WTC11 (cell line): ENCODE measurements around the gene ASTN2. TPM values are rescaled to one million over a fixed set of nuclear protein-coding genes. Genes with fewer than 3 reads are reported as not detected.

Source experiments
- ATAC-seq: fragments of 200-7000 bp; cut with Tn5 transposase; 2 replicates; pipeline ENCODE4 v1.10.0; 2021; ENCODE audit warnings: mild to moderate bottlenecking, moderate library complexity
- CTCF ChIA-PET: fragments of 300-600 bp; sonication (Branson Sonifier 250); formaldehyde crosslinking; loops from one replicate; lab custom pipeline; 2021; ENCODE audit warnings: antibody characterized with exemption; lab: Charles Lee
- POLR2A ChIA-PET: fragments of 350-600 bp; sonication (Branson Sonifier 250); formaldehyde crosslinking; loops from one replicate; lab custom pipeline; 2021; ENCODE audit warnings: antibody characterized with exemption; lab: Charles Lee
- DNase-seq: peaks from one replicate; pipeline ENCODE4 v3.0.0; 2021; ENCODE audit warnings: low spot score
- H3K27ac Mint-ChIP-seq: 2 replicates; pipeline ENCODE4 v1.8.0; 2021; ENCODE audit warnings: mixed read lengths
- H3K27me3 Mint-ChIP-seq: 2 replicates; pipeline ENCODE4 v1.8.0; 2021; ENCODE audit warnings: low read depth, mild to moderate bottlenecking, moderate library complexity, mixed read lengths
- H3K36me3 Mint-ChIP-seq: 2 replicates; pipeline ENCODE4 v1.8.0; 2021; ENCODE audit warnings: mixed read lengths
- H3K4me1 Mint-ChIP-seq: 2 replicates; pipeline ENCODE4 v1.8.0; 2022; ENCODE audit warnings: mixed read lengths
- H3K4me3 Mint-ChIP-seq: 2 replicates; pipeline ENCODE4 v1.8.0; 2021; ENCODE audit warnings: mild to moderate bottlenecking, moderate library complexity, mixed read lengths
- H3K9me3 Mint-ChIP-seq: 2 replicates; pipeline ENCODE4 v1.8.0; 2021; ENCODE audit warnings: mixed read lengths
- ARID4B ChIP-seq: sonication (generic); formaldehyde crosslinking; IDR thresholded peaks from 2 replicates; pipeline ENCODE4 v1.8.0; 2023; ENCODE audit warnings: missing genetic modification reagents, mild to moderate bottlenecking, borderline replicate concordance
- ATF6 ChIP-seq: sonication (generic); formaldehyde crosslinking; IDR thresholded peaks from 2 replicates; pipeline ENCODE4 v1.8.1; 2023; ENCODE audit warnings: mild to moderate bottlenecking, missing genetic modification reagents
- CREM ChIP-seq: sonication (generic); formaldehyde crosslinking; IDR thresholded peaks from 2 replicates; pipeline ENCODE4 v1.8.1; 2022; ENCODE audit warnings: mild to moderate bottlenecking, missing genetic modification reagents, moderate library complexity
- CTCF ChIP-seq: fragments of 200-600 bp; IDR thresholded peaks from 2 replicates; pipeline ENCODE4 v1.8.0; 2022; ENCODE audit warnings: antibody characterized with exemption
- FOXP1 ChIP-seq: sonication (generic); formaldehyde crosslinking; IDR thresholded peaks from 2 replicates; pipeline ENCODE4 v1.8.0; 2022; ENCODE audit warnings: missing genetic modification reagents, mild to moderate bottlenecking, moderate library complexity, borderline replicate concordance
- GTF2I ChIP-seq: fragments of 250-450 bp; sonication (Bioruptor Pico); conservative IDR thresholded peaks from 2 replicates; pipeline ENCODE4 v1.4.0; 2021; ENCODE audit warnings: mild to moderate bottlenecking
- JUN ChIP-seq: sonication (generic); formaldehyde crosslinking; IDR thresholded peaks from 2 replicates; pipeline ENCODE4 v1.8.0; 2023; ENCODE audit warnings: mild to moderate bottlenecking, missing genetic modification reagents
- MAX ChIP-seq: sonication (generic); formaldehyde crosslinking; IDR thresholded peaks from 2 replicates; pipeline ENCODE4 v1.8.0; 2022; ENCODE audit warnings: mild to moderate bottlenecking, missing genetic modification reagents
- MXD4 ChIP-seq: fragments of 250-450 bp; sonication (Bioruptor Pico); IDR thresholded peaks from 2 replicates; pipeline ENCODE4 v1.8.0; 2021; ENCODE audit warnings: mild to moderate bottlenecking, moderate library complexity, borderline replicate concordance
- NFATC4 ChIP-seq: fragments of 250-450 bp; sonication (Bioruptor Pico); IDR thresholded peaks from 2 replicates; pipeline ENCODE4 v1.9.0; 2021; ENCODE audit warnings: mild to moderate bottlenecking
- NFE2L1 ChIP-seq: sonication (generic); formaldehyde crosslinking; IDR thresholded peaks from 2 replicates; pipeline ENCODE4 v1.8.1; 2023; ENCODE audit warnings: missing genetic modification reagents
- NR3C1 ChIP-seq: sonication (generic); formaldehyde crosslinking; conservative IDR thresholded peaks from 2 replicates; pipeline ENCODE4 v1.8.1; 2023; ENCODE audit warnings: low read depth, mild to moderate bottlenecking, missing genetic modification reagents
- OVOL2 ChIP-seq: fragments of 250-450 bp; sonication (Bioruptor Pico); IDR thresholded peaks from 2 replicates; pipeline ENCODE4 v1.9.0; 2021; ENCODE audit warnings: mild to moderate bottlenecking, borderline replicate concordance
- PREB ChIP-seq: sonication (generic); formaldehyde crosslinking; IDR thresholded peaks from 2 replicates; pipeline ENCODE4 v1.8.1; 2022; ENCODE audit warnings: mild to moderate bottlenecking, missing genetic modification reagents, moderate library complexity, borderline replicate concordance
- PRRX2 ChIP-seq: fragments of 250-450 bp; sonication (Bioruptor Pico); IDR thresholded peaks from 2 replicates; pipeline ENCODE4 v1.8.0; 2021; ENCODE audit warnings: mild to moderate bottlenecking
- SP1 ChIP-seq: sonication (generic); formaldehyde crosslinking; conservative IDR thresholded peaks from 2 replicates; pipeline ENCODE4 v1.8.1; 2022; ENCODE audit warnings: missing genetic modification reagents
- TEAD1 ChIP-seq: sonication (generic); formaldehyde crosslinking; IDR thresholded peaks from 2 replicates; pipeline ENCODE4 v1.8.0; 2022; ENCODE audit warnings: mild to moderate bottlenecking, missing genetic modification reagents
- ZNF138 ChIP-seq: sonication (generic); formaldehyde crosslinking; conservative IDR thresholded peaks from 2 replicates; pipeline ENCODE4 v1.8.1; 2022; ENCODE audit warnings: mild to moderate bottlenecking, moderate library complexity, missing genetic modification reagents
- ZNF219 ChIP-seq: sonication (generic); formaldehyde crosslinking; IDR thresholded peaks from 2 replicates; pipeline ENCODE4 v1.8.0; 2023; ENCODE audit warnings: missing genetic modification reagents, mild to moderate bottlenecking, borderline replicate concordance
- ZNF263 ChIP-seq: sonication (generic); formaldehyde crosslinking; IDR thresholded peaks from 2 replicates; pipeline ENCODE4 v1.8.1; 2022; ENCODE audit warnings: low read depth, mild to moderate bottlenecking, moderate library complexity, missing genetic modification reagents
- ZNF281 ChIP-seq: sonication (generic); formaldehyde crosslinking; IDR thresholded peaks from 2 replicates; pipeline ENCODE4 v1.8.0; 2023; ENCODE audit warnings: mild to moderate bottlenecking, missing genetic modification reagents
- ZNF317 ChIP-seq: sonication (generic); formaldehyde crosslinking; IDR thresholded peaks from 2 replicates; pipeline ENCODE4 v1.8.1; 2023; ENCODE audit warnings: low read depth, mild to moderate bottlenecking, moderate library complexity, missing genetic modification reagents, borderline replicate concordance
- ZNF671 ChIP-seq: fragments of 250-450 bp; sonication (Bioruptor Pico); IDR thresholded peaks from 2 replicates; pipeline ENCODE4 v1.8.0; 2021; ENCODE audit warnings: mild to moderate bottlenecking
- total RNA-seq: library from RNA; stranded (reverse); gene quantifications from 3 replicates; pipeline ENCODE4 v1.2.3, GENCODE V29; 2021

Gene ASTN2
- total RNA-seq, 1 experiment from 2014 or later = 16.2 TPM

- TF ChIP-seq PREB = no peak
- TF ChIP-seq NFATC4 = no peak
Measured at GRCh38 chr9:117013440-117013995, 401.3 kb downstream of the ASTN2 start (continued).

- TF ChIP-seq ARID4B (CRISPR knock-in tag) (no peak), CTCF (no peak), ZNF219 (CRISPR knock-in tag) (no peak), OVOL2 (CRISPR knock-in tag) (no peak), ZNF263 (CRISPR knock-in tag) (no peak), MAX (no peak), NFE2L1 (CRISPR knock-in tag) (no peak)
- no peak for ATAC-seq
- H3K9me3 Mint-ChIP-seq = peaks cover 3% of the 10 kb centered on the region; the same call in 1 of the 2 replicates
- DNase-seq = no peak
- peaks cover 4% of the 10 kb centered on the region; the same call in 1 of the 2 replicates for H3K4me1 Mint-ChIP-seq
- no peaks in the 10 kb centered on the region for H3K36me3 Mint-ChIP-seq
- no peak overlapping the region for H3K27ac Mint-ChIP-seq
- H3K27me3 Mint-ChIP-seq = no peaks in the 10 kb centered on the region; the same call in 1 of the 2 replicates
- H3K4me3 Mint-ChIP-seq = no peak overlapping the region
- POLR2A ChIA-PET = no interaction called here
- CTCF ChIA-PET = no interaction called here
Measured at GRCh38 chr9:117010061-117010460, 404.8 kb downstream of the ASTN2 start.

- H3K27ac Mint-ChIP-seq = no peak overlapping the region
- H3K9me3 Mint-ChIP-seq = no peaks in the 10 kb centered on the region
- CTCF ChIA-PET = no interaction called here
- no peak for DNase-seq
- peaks cover 4% of the 10 kb centered on the region; the same call in 1 of the 2 replicates for H3K4me1 Mint-ChIP-seq
- no peak overlapping the region for H3K4me3 Mint-ChIP-seq
- H3K36me3 Mint-ChIP-seq = no peaks in the 10 kb centered on the region
- POLR2A ChIA-PET = no interaction called here
- H3K27me3 Mint-ChIP-seq = no peaks in the 10 kb centered on the region
- ATAC-seq = no peak
- TF ChIP-seq JUN (CRISPR knock-in tag) (no peak), NR3C1 (CRISPR knock-in tag) (no peak), ZNF281 (CRISPR knock-in tag) (no peak), ZNF138 (CRISPR knock-in tag) (no peak), ZNF671 (CRISPR knock-in tag) (no peak), ZNF317 (CRISPR knock-in tag) (no peak), MXD4 (CRISPR knock-in tag) (no peak), GTF2I (no peak), SP1 (CRISPR knock-in tag) (no peak), ATF6 (no peak), PRRX2 (CRISPR knock-in tag) (no peak), CREM (CRISPR knock-in tag) (no peak), FOXP1 (CRISPR knock-in tag) (no peak), TEAD1 (CRISPR knock-in tag) (no peak)
Measured at GRCh38 chr9:117008876-117009275, 406.0 kb downstream of the ASTN2 start.
